ENCODE results near the gene DALRD3.

Gene DALRD3

DNA sequence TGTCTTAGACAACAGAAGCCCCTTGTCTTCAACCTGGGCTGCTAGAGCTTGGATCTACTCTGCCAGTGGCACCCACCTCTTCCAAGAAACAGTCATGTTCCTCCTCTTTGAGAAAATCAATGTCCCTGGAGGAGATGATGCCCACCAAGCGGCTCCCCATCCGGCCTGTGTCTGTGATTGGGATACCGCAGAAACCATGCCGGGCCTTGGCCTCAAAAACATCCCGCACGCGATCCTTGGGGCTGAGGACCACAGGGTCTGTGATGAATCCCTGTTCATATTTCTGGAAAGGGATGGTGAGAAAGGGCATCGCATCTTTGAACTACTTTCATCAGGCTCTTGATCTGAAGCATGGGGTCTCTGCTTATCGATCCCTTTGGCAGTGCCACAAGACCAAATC, 9.3 kb upstream of the DALRD3 start:
- no peak overlapping the region for H4K8ac ChIP-seq (ENCODE audit: low read depth, low read length)
- no peak overlapping the region for H3K9ac ChIP-seq (ENCODE audit: low read length)
- peak overlapping the region; percentile 38 for H3K4ac ChIP-seq (ENCODE audit: low read depth, low read length)
- no peak overlapping the region for H2AK5ac ChIP-seq (ENCODE audit: low read length)
- H3K18ac ChIP-seq (ENCODE audit: low read length), result no peak overlapping the region
- H3K4me2 ChIP-seq (ENCODE audit: low read length), result no peak overlapping the region
- H3K4me1 ChIP-seq (ENCODE audit: control insufficient read depth in 1 of 2, insufficient read depth in 2 of 2, low read length in 2 of 2), result peaks cover 14 to 15% of the 10 kb centered on the region in 2 experiments
- no peak overlapping the region for H2BK12ac ChIP-seq (ENCODE audit: low read length)
- no peak overlapping the region for H4K91ac ChIP-seq (ENCODE audit: low read depth, low read length)
- no peaks in the 10 kb centered on the region for H3K27me3 ChIP-seq (ENCODE audit: insufficient read depth, low read length)
- peaks cover 8% of the 10 kb centered on the region for H3K79me2 ChIP-seq (ENCODE audit: control insufficient read depth, insufficient read depth, low read length, poor library complexity)
- peaks cover 4% of the 10 kb centered on the region for H3K9me3 ChIP-seq (ENCODE audit: insufficient read depth, low read depth, low read length)
- no peak overlapping the region for H4K12ac ChIP-seq (ENCODE audit: low read depth, low read length)
- no peak overlapping the region for H2BK5ac ChIP-seq (ENCODE audit: low read depth, low read length, poor library complexity)
- no CpG with 5 or more reads among the region's 9 CpGs for WGBS (ENCODE audit: extremely low coverage, insufficient coverage, insufficient read length)
- H2BK120ac ChIP-seq (ENCODE audit: insufficient read depth, low read length, poor library complexity), result no peak overlapping the region
- H3K23ac ChIP-seq (ENCODE audit: low read length), result no peak overlapping the region
- no peak overlapping the region for H3K4me3 ChIP-seq (ENCODE audit: low read depth, low read length)
- no peak overlapping the region for H2AFZ ChIP-seq (ENCODE audit: insufficient read depth, low read length, poor library complexity)
- peaks cover 59 to 69% of the 10 kb centered on the region in 2 experiments for H3K36me3 ChIP-seq (ENCODE audit: control insufficient read depth in 1 of 2, insufficient read depth in 2 of 2, low read length in 2 of 2)
- H3K27ac ChIP-seq (ENCODE audit: low read depth, low read length), result no peak overlapping the region
- H3K14ac ChIP-seq (ENCODE audit: low read length), result no peak overlapping the region
- no peak for DNase-seq
- peaks cover 3% of the 10 kb centered on the region for H3K79me1 ChIP-seq (ENCODE audit: low read length)

DNA sequence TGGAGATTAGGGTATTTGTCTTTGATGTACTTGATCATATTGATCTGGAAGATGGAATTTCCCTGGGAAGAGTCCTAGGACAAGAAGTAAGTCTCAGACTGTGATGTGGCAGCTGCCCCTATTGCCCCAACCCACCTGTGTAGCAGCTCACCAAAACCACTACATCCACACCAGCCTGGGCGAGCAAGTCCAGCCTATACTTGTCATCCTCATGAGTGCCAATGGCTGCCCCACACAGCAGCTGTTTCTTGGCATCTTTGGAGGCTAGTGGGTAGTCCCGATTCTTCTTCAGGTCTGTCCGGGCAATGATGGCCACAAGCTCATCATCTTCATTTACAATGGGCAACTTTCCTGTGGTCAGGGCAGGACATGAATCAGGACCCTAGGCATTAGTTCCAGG, 8.2 kb upstream of the DALRD3 start:
- H4K12ac ChIP-seq (ENCODE audit: low read depth, low read length), result no peak overlapping the region
- H4K8ac ChIP-seq (ENCODE audit: low read depth, low read length), result no peak overlapping the region
- no peaks in the 10 kb centered on the region for H3K27me3 ChIP-seq (ENCODE audit: insufficient read depth, low read length)
- no peak overlapping the region for H3K9ac ChIP-seq (ENCODE audit: low read length)
- H3K27ac ChIP-seq (ENCODE audit: low read depth, low read length), result no peak overlapping the region
- peaks cover 15% of the 10 kb centered on the region for H3K79me2 ChIP-seq (ENCODE audit: control insufficient read depth, insufficient read depth, low read length, poor library complexity)
- peaks cover 11% of the 10 kb centered on the region for H3K79me1 ChIP-seq (ENCODE audit: low read length)
- H3K4me3 ChIP-seq (ENCODE audit: low read depth, low read length), result no peak overlapping the region
- H3K4ac ChIP-seq (ENCODE audit: low read depth, low read length), result no peak overlapping the region
- H3K4me2 ChIP-seq (ENCODE audit: low read length), result no peak overlapping the region
- H2BK12ac ChIP-seq (ENCODE audit: low read length), result no peak overlapping the region
- DNase-seq, result no peak
- H3K36me3 ChIP-seq (ENCODE audit: control insufficient read depth in 1 of 2, insufficient read depth in 2 of 2, low read length in 2 of 2), result peaks cover 56 to 58% of the 10 kb centered on the region in 2 experiments
- H3K9me3 ChIP-seq (ENCODE audit: insufficient read depth, low read depth, low read length), result peaks cover 4% of the 10 kb centered on the region
- H2BK120ac ChIP-seq (ENCODE audit: insufficient read depth, low read length, poor library complexity), result no peak overlapping the region
- no CpG with 5 or more reads among the region's 3 CpGs for WGBS (ENCODE audit: extremely low coverage, insufficient coverage, insufficient read length)
- no peak overlapping the region for H3K18ac ChIP-seq (ENCODE audit: low read length)
- H2BK5ac ChIP-seq (ENCODE audit: low read depth, low read length, poor library complexity), result no peak overlapping the region
- no peak overlapping the region for H2AFZ ChIP-seq (ENCODE audit: insufficient read depth, low read length, poor library complexity)
- peaks cover 17 to 18% of the 10 kb centered on the region in 2 experiments for H3K4me1 ChIP-seq (ENCODE audit: control insufficient read depth in 1 of 2, insufficient read depth in 2 of 2, low read length in 2 of 2)
- H2AK5ac ChIP-seq (ENCODE audit: low read length), result no peak overlapping the region
- no peak overlapping the region for H4K91ac ChIP-seq (ENCODE audit: low read depth, low read length)
- H3K14ac ChIP-seq (ENCODE audit: low read length), result no peak overlapping the region
- H3K23ac ChIP-seq (ENCODE audit: low read length), result no peak overlapping the region

DNA sequence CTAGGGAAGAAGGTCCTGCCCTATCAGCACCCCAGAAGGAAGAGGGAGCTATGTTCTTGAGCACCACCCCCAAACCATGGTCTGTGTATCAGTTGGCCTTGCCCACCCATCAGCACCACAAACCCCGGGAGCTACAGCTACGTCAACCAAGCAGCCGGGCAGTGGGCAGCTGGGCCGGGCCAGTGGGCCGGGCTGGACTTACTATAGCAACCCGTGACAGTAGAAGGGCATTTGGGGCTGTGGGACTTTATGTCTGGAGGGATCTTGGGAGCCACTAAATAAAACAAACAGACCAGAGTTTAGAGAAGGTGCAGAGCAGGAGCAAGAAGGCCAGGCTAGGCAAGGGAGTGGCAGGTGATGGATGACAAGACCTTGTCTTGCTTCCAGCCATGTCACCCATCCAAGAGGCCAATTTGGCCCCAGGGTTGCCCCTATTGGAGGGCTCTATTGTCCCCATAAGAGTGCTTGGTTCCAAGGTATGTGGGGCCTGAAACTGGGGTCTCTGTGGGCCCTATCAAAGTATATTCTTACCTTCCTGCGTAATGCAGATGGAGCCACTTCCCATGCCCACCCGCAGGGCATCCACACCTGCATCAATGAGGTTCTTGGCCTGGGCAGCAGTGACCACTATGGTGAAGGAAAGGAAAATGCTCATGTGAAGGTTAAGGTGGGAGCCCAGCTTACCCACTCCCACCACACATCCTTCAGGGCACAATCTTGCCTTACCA, 7.6 kb upstream of the DALRD3 start:
- no peak for DNase-seq
- Histone ChIP-seq H3K27ac (ENCODE audit: low read depth, low read length) (no peak overlapping the region), H2AK5ac (ENCODE audit: low read length) (no peak overlapping the region), H4K8ac (ENCODE audit: low read depth, low read length) (no peak overlapping the region), H3K14ac (ENCODE audit: low read length) (no peak overlapping the region), H3K4me1 (ENCODE audit: control insufficient read depth in 1 of 2, insufficient read depth in 2 of 2, low read length in 2 of 2) (peaks cover 17 to 18% of the 10 kb centered on the region in 2 experiments), H3K4me2 (ENCODE audit: low read length) (no peak overlapping the region), H3K79me2 (ENCODE audit: control insufficient read depth, insufficient read depth, low read length, poor library complexity) (peaks cover 18% of the 10 kb centered on the region), H3K18ac (ENCODE audit: low read length) (no peak overlapping the region), H2BK120ac (ENCODE audit: insufficient read depth, low read length, poor library complexity) (no peak overlapping the region), H3K27me3 (ENCODE audit: insufficient read depth, low read length) (no peaks in the 10 kb centered on the region), H3K36me3 (ENCODE audit: control insufficient read depth in 1 of 2, insufficient read depth in 2 of 2, low read length in 2 of 2) (peaks cover 54 to 57% of the 10 kb centered on the region in 2 experiments), H3K4me3 (ENCODE audit: low read depth, low read length) (no peak overlapping the region), H4K91ac (ENCODE audit: low read depth, low read length) (no peak overlapping the region), H2BK12ac (ENCODE audit: low read length) (no peak overlapping the region), H2AFZ (ENCODE audit: insufficient read depth, low read length, poor library complexity) (no peak overlapping the region), H3K9ac (ENCODE audit: low read length) (peak overlapping the region; percentile 14), H3K79me1 (ENCODE audit: low read length) (peaks cover 14% of the 10 kb centered on the region), H3K9me3 (ENCODE audit: insufficient read depth, low read depth, low read length) (peaks cover 4% of the 10 kb centered on the region), H3K23ac (ENCODE audit: low read length) (no peak overlapping the region), H4K12ac (ENCODE audit: low read depth, low read length) (no peak overlapping the region), H2BK5ac (ENCODE audit: low read depth, low read length, poor library complexity) (no peak overlapping the region), H3K4ac (ENCODE audit: low read depth, low read length) (no peak overlapping the region)
- no CpG with 5 or more reads among the region's 8 CpGs for WGBS (ENCODE audit: extremely low coverage, insufficient coverage, insufficient read length)

DNA sequence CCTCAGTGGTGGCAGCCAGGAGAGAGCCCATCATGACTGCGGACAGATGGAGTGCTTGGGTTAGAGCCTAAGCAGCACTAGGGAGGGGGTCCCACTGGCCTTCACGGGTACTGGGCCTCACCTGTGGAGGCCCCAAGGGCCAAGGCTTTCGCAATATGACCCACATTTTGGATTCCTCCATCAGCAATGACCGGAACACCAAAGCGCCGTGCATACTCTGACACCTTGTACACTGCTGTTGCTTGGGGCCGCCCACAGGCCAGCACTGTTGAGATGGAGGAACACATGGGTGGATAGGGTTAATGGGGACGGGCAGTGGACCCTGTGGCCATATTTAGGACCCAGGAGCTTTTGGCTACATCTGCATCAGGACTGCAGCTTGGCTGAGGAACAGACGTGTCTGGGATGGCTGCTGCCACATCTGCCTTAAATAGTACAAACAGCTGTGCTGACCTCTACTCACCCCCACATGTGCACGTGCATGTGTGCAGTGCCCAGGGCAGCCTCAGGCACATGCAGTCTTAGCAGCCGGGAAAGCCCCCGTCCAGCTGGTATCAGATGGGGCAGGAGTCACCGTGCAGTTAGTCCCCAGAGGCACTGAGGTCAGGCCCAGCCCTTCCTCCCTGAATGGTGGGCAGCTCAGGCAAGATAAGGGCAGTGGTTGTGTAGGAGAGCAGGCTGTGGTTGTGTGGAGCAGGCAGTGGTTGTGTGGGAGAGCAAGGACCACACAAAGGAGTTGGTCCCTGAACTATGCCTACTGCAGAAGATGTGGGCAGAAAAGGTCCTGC, 6.8 kb upstream of the DALRD3 start:
- H3K23ac ChIP-seq (ENCODE audit: low read length), result no peak overlapping the region
- H3K27me3 ChIP-seq (ENCODE audit: insufficient read depth, low read length), result no peaks in the 10 kb centered on the region
- H4K8ac ChIP-seq (ENCODE audit: low read depth, low read length), result no peak overlapping the region
- DNase-seq, result no peak
- H3K18ac ChIP-seq (ENCODE audit: low read length), result no peak overlapping the region
- no peak overlapping the region for H2BK5ac ChIP-seq (ENCODE audit: low read depth, low read length, poor library complexity)
- H2BK12ac ChIP-seq (ENCODE audit: low read length), result no peak overlapping the region
- peaks cover 22% of the 10 kb centered on the region for H3K79me1 ChIP-seq (ENCODE audit: low read length)
- no peak overlapping the region for H4K12ac ChIP-seq (ENCODE audit: low read depth, low read length)
- no peak overlapping the region for H3K27ac ChIP-seq (ENCODE audit: low read depth, low read length)
- no peak overlapping the region for H4K91ac ChIP-seq (ENCODE audit: low read depth, low read length)
- peaks cover 26% of the 10 kb centered on the region for H3K79me2 ChIP-seq (ENCODE audit: control insufficient read depth, insufficient read depth, low read length, poor library complexity)
- H3K9ac ChIP-seq (ENCODE audit: low read length), result no peak overlapping the region
- H3K36me3 ChIP-seq (ENCODE audit: control insufficient read depth in 1 of 2, insufficient read depth in 2 of 2, low read length in 2 of 2), result peaks cover 47 to 49% of the 10 kb centered on the region in 2 experiments
- peaks cover 20 to 22% of the 10 kb centered on the region in 2 experiments for H3K4me1 ChIP-seq (ENCODE audit: control insufficient read depth in 1 of 2, insufficient read depth in 2 of 2, low read length in 2 of 2)
- no peak overlapping the region for H3K4me3 ChIP-seq (ENCODE audit: low read depth, low read length)
- no peak overlapping the region for H2AFZ ChIP-seq (ENCODE audit: insufficient read depth, low read length, poor library complexity)
- H3K9me3 ChIP-seq (ENCODE audit: insufficient read depth, low read depth, low read length), result peaks cover 4% of the 10 kb centered on the region
- H2BK120ac ChIP-seq (ENCODE audit: insufficient read depth, low read length, poor library complexity), result no peak overlapping the region
- no peak overlapping the region for H3K4me2 ChIP-seq (ENCODE audit: low read length)
- WGBS (ENCODE audit: extremely low coverage, insufficient coverage, insufficient read length), result no CpG with 5 or more reads among the region's 13 CpGs
- no peak overlapping the region for H2AK5ac ChIP-seq (ENCODE audit: low read length)
- H3K14ac ChIP-seq (ENCODE audit: low read length), result no peak overlapping the region
- H3K4ac ChIP-seq (ENCODE audit: low read depth, low read length), result no peak overlapping the region
